ENCODE data around the gene ELMO3. TPM values are rescaled to one million over a fixed set of nuclear protein-coding genes. Genes with fewer than 3 reads are reported as not detected.

The ELMO3 gene
- total RNA-seq, 1 donor from 2014 or later = 9.6 TPM

GRCh38 chr16:67215706-67216105 lies 16.8 kb downstream of the ELMO3 start:
- no peak overlapping the region for H3K4me3 Mint-ChIP-seq
- TF ChIP-seq CTCF (conservative IDR thresholded peaks at IDR 0.05) = no peak
- no peaks in the 10 kb centered on the region for H3K36me3 Mint-ChIP-seq
- H3K27ac Mint-ChIP-seq = no peak overlapping the region
- no peaks in the 10 kb centered on the region for H3K4me1 Mint-ChIP-seq (ENCODE audit: unreplicated experiment)
- DNase-seq (ENCODE audit: extremely low spot score, unreplicated experiment) = no peak
- H3K9me3 Mint-ChIP-seq = no peaks in the 10 kb centered on the region
- H3K27me3 Mint-ChIP-seq = no peaks in the 10 kb centered on the region

GRCh38 chr16:67216612-67217490 lies 17.9 kb downstream of the ELMO3 start:
- H3K9me3 Mint-ChIP-seq = no peaks in the 10 kb centered on the region
- H3K27ac Mint-ChIP-seq = no peak overlapping the region
- no peaks in the 10 kb centered on the region for H3K36me3 Mint-ChIP-seq
- no peak for DNase-seq (ENCODE audit: extremely low spot score, unreplicated experiment)
- TF ChIP-seq CTCF (conservative IDR thresholded peaks at IDR 0.05) = no peak
- H3K4me3 Mint-ChIP-seq = no peak overlapping the region
- H3K27me3 Mint-ChIP-seq = no peaks in the 10 kb centered on the region
- H3K4me1 Mint-ChIP-seq (ENCODE audit: unreplicated experiment) = no peaks in the 10 kb centered on the region

GRCh38 chr16:67223992-67224391 lies 25.1 kb downstream of the ELMO3 start:
- no peak for TF ChIP-seq CTCF (conservative IDR thresholded peaks at IDR 0.05)
- H3K9me3 Mint-ChIP-seq = no peaks in the 10 kb centered on the region
- peaks cover 4% of the 10 kb centered on the region for H3K36me3 Mint-ChIP-seq
- no peak overlapping the region for H3K4me3 Mint-ChIP-seq
- no peak overlapping the region for H3K27ac Mint-ChIP-seq
- DNase-seq (ENCODE audit: extremely low spot score, unreplicated experiment) = no peak
- no peaks in the 10 kb centered on the region for H3K27me3 Mint-ChIP-seq
- H3K4me1 Mint-ChIP-seq (ENCODE audit: unreplicated experiment) = peaks cover 21% of the 10 kb centered on the region

DNA sequence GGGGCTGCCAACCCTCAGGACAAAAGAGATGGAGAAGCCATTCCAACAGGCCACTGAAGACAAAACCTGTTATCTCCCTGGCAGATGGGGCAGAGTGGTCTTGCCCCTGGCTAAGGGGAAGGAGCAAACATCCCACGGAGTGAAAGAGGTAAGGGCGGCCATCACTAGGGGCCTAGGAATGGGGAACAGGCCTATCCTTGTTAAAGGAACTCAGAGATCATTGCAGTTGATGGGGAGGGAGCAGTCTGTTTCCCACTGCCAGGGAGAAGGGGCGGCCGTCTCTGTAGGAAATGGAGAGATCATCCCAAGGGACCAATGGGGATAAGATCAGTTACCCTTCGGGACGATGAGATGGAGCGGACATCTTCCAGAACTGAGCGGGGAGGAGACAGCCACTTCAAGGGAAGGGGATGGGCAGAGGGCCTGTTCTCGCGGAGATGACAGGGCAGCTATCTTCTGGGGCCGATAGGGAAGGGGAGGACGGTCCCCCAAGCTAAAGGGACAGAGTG lies 27.4 kb downstream of the ELMO3 start:
- Mint-ChIP-seq H3K9me3 (no peaks in the 10 kb centered on the region), H3K27ac (peak overlapping the region; percentile 97), H3K36me3 (peaks cover 8% of the 10 kb centered on the region), H3K27me3 (no peaks in the 10 kb centered on the region), H3K4me3 (peak overlapping the region; percentile 100), H3K4me1 (ENCODE audit: unreplicated experiment) (peaks cover 21% of the 10 kb centered on the region)
- TF ChIP-seq CTCF (conservative IDR thresholded peaks at IDR 0.05) = no peak
- no peak for DNase-seq (ENCODE audit: extremely low spot score, unreplicated experiment)

DNA sequence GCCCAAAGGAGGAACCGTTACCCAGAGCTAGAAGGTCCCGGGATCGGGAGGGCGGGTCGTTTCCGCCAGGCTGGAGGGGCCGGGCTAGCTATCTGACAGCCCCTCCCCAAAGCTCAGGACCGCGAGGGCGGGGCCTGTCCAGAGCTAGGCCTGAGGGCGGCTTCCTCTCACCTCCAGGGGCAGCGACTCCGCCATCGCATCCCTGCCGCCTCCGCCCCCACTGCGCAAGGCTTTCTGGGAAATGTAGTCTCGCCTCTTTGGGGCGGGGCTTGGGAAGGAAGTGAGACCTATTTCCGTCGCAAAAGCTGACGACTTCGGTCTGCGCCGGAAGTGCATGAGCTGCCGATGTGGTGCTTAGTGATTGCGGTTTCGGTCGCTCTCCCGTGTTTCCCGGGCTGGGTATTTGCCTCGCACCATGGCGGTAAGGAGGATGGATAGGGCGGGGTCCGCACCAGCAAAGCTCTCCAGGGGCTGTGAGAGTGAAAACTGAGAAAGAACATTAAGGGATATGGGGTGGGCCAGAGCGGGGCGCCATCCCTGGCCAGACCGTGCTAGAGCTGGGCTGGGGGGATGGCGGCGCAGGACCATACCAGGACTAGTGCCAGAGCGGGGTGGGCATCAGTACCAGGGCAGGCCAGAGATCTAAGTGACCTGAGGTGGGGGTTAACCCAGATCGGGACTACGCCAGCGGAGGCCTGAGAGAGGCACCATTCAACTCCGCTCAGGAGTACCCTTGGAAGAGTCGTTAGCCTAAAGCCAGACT lies 28.1 kb downstream of the ELMO3 start, which contains the start of gene TMEM208:
TSS of gene TMEM208 (plus strand) at position 327 of the 763 bp plus-strand sequence. CDS start at position 416, 89 bp downstream.
- DNase-seq (ENCODE audit: extremely low spot score, unreplicated experiment) = peak; percentile 99
- H3K4me1 Mint-ChIP-seq (ENCODE audit: unreplicated experiment) = peaks cover 21% of the 10 kb centered on the region
- H3K27ac Mint-ChIP-seq = peak within 1 kb of the TSS; percentile 97
- H3K27me3 Mint-ChIP-seq = no peaks in the 10 kb centered on the region
- peak within 1 kb of the TSS; percentile 100 for H3K4me3 Mint-ChIP-seq
- peaks cover 8% of the 10 kb centered on the region for H3K36me3 Mint-ChIP-seq
- TF ChIP-seq CTCF (conservative IDR thresholded peaks at IDR 0.05) = peak; percentile 35
- H3K9me3 Mint-ChIP-seq = no peaks in the 10 kb centered on the region
